LNCaP clone FGC (cell line): Measurements from ENCODE around the gene MEGF6.

Source experiments
- DNase-seq: peaks from one replicate; pipeline ENCODE4 v3.0.0-alpha.2; 2011; ENCODE audit warnings: low read depth
- H3K4me3 ChIP-seq: 2 replicates; pipeline ENCODE4 v1.5.1; 2011; ENCODE audit warnings: mild to moderate bottlenecking, low read depth, low read length, control low read depth
- CTCF ChIP-seq: IDR thresholded peaks from 2 replicates; pipeline ENCODE4 v1.5.1; 2012; ENCODE audit warnings: mild to moderate bottlenecking; ENCODE audit not compliant: control insufficient read depth, insufficient read depth; ENCODE audit errors: extremely low read depth

MEGF6 gene

GRCh38 chr1:3488432-3488831 is 122.9 kb downstream of the MEGF6 start:
- H3K4me3 ChIP-seq = no peak overlapping the region
- DNase-seq = no peak
- TF ChIP-seq CTCF = no peak

GRCh38 chr1:3485016-3485415 is 126.3 kb downstream of the MEGF6 start:
- TF ChIP-seq CTCF = no peak
- no peak overlapping the region for H3K4me3 ChIP-seq
- no peak for DNase-seq

GRCh38 chr1:3483801-3484444 is 127.4 kb downstream of the MEGF6 start:
- no peak overlapping the region for H3K4me3 ChIP-seq
- no peak for DNase-seq
- peak; percentile 86 for TF ChIP-seq CTCF

- no peak overlapping the region for H3K4me3 ChIP-seq
- TF ChIP-seq CTCF = no peak
- no peak for DNase-seq
Observed at GRCh38 chr1:3483380-3483779, 127.9 kb downstream of the MEGF6 start.

- DNase-seq = peak; percentile 21
- H3K4me3 ChIP-seq = no peak overlapping the region
- TF ChIP-seq CTCF = peak; percentile 21; the same call in 1 of the 2 replicates
Observed at GRCh38 chr1:3482378-3482849, 128.9 kb downstream of the MEGF6 start.

- DNase-seq = no peak
- TF ChIP-seq CTCF = no peak
- no peak overlapping the region for H3K4me3 ChIP-seq
Observed at GRCh38 chr1:3481836-3482375, 129.4 kb downstream of the MEGF6 start.

- no peak for TF ChIP-seq CTCF
- no peak for DNase-seq
- no peak overlapping the region for H3K4me3 ChIP-seq
Observed at GRCh38 chr1:3481046-3481445, 130.3 kb downstream of the MEGF6 start.
